GM23338 (cell line): ENCODE results near the gene NAPG. TPM values are rescaled to one million over a fixed set of nuclear protein-coding genes. Genes with fewer than 3 reads are reported as not detected.

Experiments
- ATAC-seq: fragments of 200-7000 bp; cut with Tn5 transposase; 3 replicates; pipeline ENCODE4 v1.9.1; 2020
- DNase-seq: peaks from one replicate; pipeline ENCODE4 v3.0.0-alpha.2; 2015; ENCODE audit warnings: low spot score
- H2AFZ ChIP-seq: fragments of 200-600 bp; sonication (generic); 2 replicates; pipeline ENCODE4 v1.8.0; 2016; ENCODE audit warnings: antibody characterized with exemption, mild to moderate bottlenecking, moderate library complexity
- H3F3A ChIP-seq: fragments of 200-600 bp; sonication (generic); replicated peaks from 2 replicates; pipeline ENCODE4 v1.8.0; 2017; ENCODE audit warnings: antibody characterized with exemption, mixed run types, low read depth
- H3K27ac ChIP-seq: fragments of 200-600 bp; sonication (generic); 2 replicates; pipeline ENCODE4 v1.6.1; 2016; ENCODE audit warnings: low read depth
- H3K27me3 ChIP-seq: fragments of 200-600 bp; sonication (generic); 2 replicates; pipeline ENCODE4 v1.8.0; 2016; ENCODE audit warnings: mild to moderate bottlenecking, mixed run types, moderate library complexity; ENCODE audit not compliant: insufficient read depth
- H3K36me3 ChIP-seq: fragments of 200-600 bp; sonication (generic); 2 replicates; pipeline ENCODE4 v1.8.0; 2016; ENCODE audit warnings: mild to moderate bottlenecking; ENCODE audit not compliant: insufficient read depth
- H3K4me1 ChIP-seq: fragments of 200-600 bp; sonication (generic); 2 replicates; pipeline ENCODE4 v1.8.0; 2016; ENCODE audit warnings: mild to moderate bottlenecking, moderate library complexity; ENCODE audit not compliant: insufficient read depth
- H3K4me2 ChIP-seq: fragments of 200-600 bp; sonication (generic); 2 replicates; pipeline ENCODE4 v1.7.1; 2017; ENCODE audit warnings: mixed run types
- H3K4me3 ChIP-seq: fragments of 200-600 bp; sonication (generic); 2 replicates; pipeline ENCODE4 v1.6.1; 2016; ENCODE audit warnings: mixed run types
- H3K79me2 ChIP-seq: fragments of 200-600 bp; sonication (generic); replicated peaks from 2 replicates; pipeline ENCODE4 v1.8.0; 2017; ENCODE audit warnings: mild to moderate bottlenecking; ENCODE audit not compliant: insufficient read depth
- H3K9me2 ChIP-seq: fragments of 200-600 bp; sonication (generic); 2 replicates; pipeline ENCODE4 v1.8.0; 2017; ENCODE audit not compliant: insufficient read depth
- H4K20me1 ChIP-seq: fragments of 200-600 bp; sonication (generic); replicated peaks from 2 replicates; pipeline ENCODE4 v1.8.0; 2017; ENCODE audit warnings: mild to moderate bottlenecking; ENCODE audit not compliant: insufficient read depth
- H3K27ac Mint-ChIP-seq: 2 replicates; pipeline ENCODE4 v1.8.0; 2020; ENCODE audit warnings: inconsistent platforms, mild to moderate bottlenecking, moderate library complexity, mixed read lengths
- H3K27me3 Mint-ChIP-seq: 3 replicates; pipeline ENCODE4 v1.8.0; 2022; ENCODE audit warnings: low read depth, mild to moderate bottlenecking, moderate library complexity, mixed read lengths, inconsistent platforms; ENCODE audit not compliant: insufficient read depth, poor library complexity
- H3K36me3 Mint-ChIP-seq: 3 replicates; pipeline ENCODE4 v1.8.0; 2021; ENCODE audit warnings: low read depth, mild to moderate bottlenecking, inconsistent platforms, moderate library complexity, mixed read lengths
- H3K4me1 Mint-ChIP-seq: 3 replicates; pipeline ENCODE4 v1.8.0; 2020; ENCODE audit warnings: mild to moderate bottlenecking, inconsistent platforms, mixed read lengths
- H3K4me3 Mint-ChIP-seq: 3 replicates; pipeline ENCODE4 v1.8.0; 2021; ENCODE audit warnings: moderate library complexity, mild to moderate bottlenecking, inconsistent platforms, mixed read lengths
- H3K9me3 Mint-ChIP-seq: 3 replicates; pipeline ENCODE4 v1.8.0; 2020; ENCODE audit warnings: moderate library complexity, mild to moderate bottlenecking, inconsistent platforms, mixed read lengths
- CREB1 ChIP-seq: fragments of 250-450 bp; sonication (Bioruptor Pico); IDR thresholded peaks from 2 replicates; pipeline ENCODE4 v1.5.0; 2020; ENCODE audit warnings: low read depth, mild to moderate bottlenecking, moderate library complexity
- EZH2 ChIP-seq: fragments of 200-600 bp; sonication (generic); IDR thresholded peaks from one replicate; pipeline ENCODE4 v1.8.0; 2017; ENCODE audit warnings: antibody characterized with exemption, mild to moderate bottlenecking, low read depth; ENCODE audit not compliant: unreplicated experiment
- EZH2phosphoT487 ChIP-seq: fragments of 200-600 bp; sonication (generic); IDR thresholded peaks from one replicate; pipeline ENCODE4 v1.8.1; 2018; ENCODE audit warnings: antibody characterized with exemption; ENCODE audit not compliant: unreplicated experiment
- JUNB ChIP-seq: IDR thresholded peaks from one replicate; pipeline ENCODE4 v1.6.1; 2016; ENCODE audit warnings: antibody characterized with exemption; ENCODE audit not compliant: unreplicated experiment
- NANOG ChIP-seq: IDR thresholded peaks from 2 replicates; pipeline ENCODE4 v1.6.1; 2016; ENCODE audit warnings: antibody characterized with exemption, borderline replicate concordance
- POLR2AphosphoS5 ChIP-seq: IDR thresholded peaks from 2 replicates; pipeline ENCODE4 v1.6.1; 2016; ENCODE audit warnings: antibody characterized with exemption, low read depth
- STAT1 ChIP-seq: IDR thresholded peaks from one replicate; pipeline ENCODE4 v1.6.1; 2016; ENCODE audit warnings: antibody characterized with exemption; ENCODE audit not compliant: unreplicated experiment
- ZNF114 ChIP-seq: fragments of 250-450 bp; sonication (Bioruptor Pico); IDR thresholded peaks from 2 replicates; pipeline ENCODE4 v1.5.0; 2020; ENCODE audit warnings: mild to moderate bottlenecking, moderate library complexity
- ZNF331 ChIP-seq: fragments of 250-450 bp; sonication (Bioruptor Pico); IDR thresholded peaks from 2 replicates; pipeline ENCODE4 v1.5.0; 2020; ENCODE audit warnings: low read depth, mild to moderate bottlenecking, moderate library complexity
- polyA plus RNA-seq: library from polyadenylated mRNA; unstranded; fragments of >200 nt; fragmentation: Nextera tagmentation; extraction: Ambion mirVana; gene quantifications from 2 replicates; pipeline ENCODE4 v1.2.1, GENCODE V29; 2016
- total RNA-seq: library from RNA; depleted of rRNA; stranded (reverse); fragments of >200 nt; shearing (Covaris generic); gene quantifications from 2 replicates; pipeline ENCODE4 v1.2.3, GENCODE V29; 2014
- TF ChIP-seq, protein P1 (sequence below): fragments of 250-450 bp; sonication (Bioruptor Pico); IDR thresholded peaks from 2 replicates; pipeline ENCODE4 v1.5.0; 2020; ENCODE audit warnings: mild to moderate bottlenecking, moderate library complexity
- TF ChIP-seq, protein P2 (sequence below): IDR thresholded peaks from one replicate; pipeline ENCODE4 v1.6.1; 2018; ENCODE audit warnings: antibody characterized with exemption; ENCODE audit not compliant: unreplicated experiment
- TF ChIP-seq, protein P3 (sequence below): IDR thresholded peaks from 2 replicates; pipeline ENCODE4 v1.6.1; 2016; ENCODE audit warnings: antibody characterized with exemption

The NAPG gene
- total and polyA plus RNA-seq, 2 experiments from 2014 or later = 26.8 to 40.1 TPM

DNA sequence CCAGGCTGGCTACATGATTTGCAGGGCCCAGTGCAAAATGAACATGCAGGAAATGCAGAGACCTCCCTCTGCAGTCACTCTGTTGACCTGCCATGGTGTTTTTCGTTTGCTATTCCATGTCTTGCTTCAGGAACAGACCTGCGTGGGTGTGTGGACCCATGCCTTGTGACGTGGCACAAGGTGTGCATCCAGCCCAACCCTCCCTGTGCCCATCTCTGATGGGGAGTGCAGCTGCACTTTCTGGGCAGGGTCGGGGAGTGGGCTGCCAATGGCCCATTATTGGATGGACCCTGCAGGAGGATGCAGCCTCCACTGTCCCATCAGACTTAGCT, 33.1 kb downstream of the NAPG start:
- Histone ChIP-seq H2AFZ (no peak overlapping the region), H3K36me3 (peaks cover 10% of the 10 kb centered on the region; the same call in 1 of the 2 replicates), H3F3A (no peaks in the 10 kb centered on the region), H3K79me2 (no peaks in the 10 kb centered on the region), H3K4me2 (no peak overlapping the region), H3K4me1 (no peaks in the 10 kb centered on the region), H3K27me3 (no peaks in the 10 kb centered on the region), H3K27ac (no peak overlapping the region), H3K9me2 (0 out of 2 replicates have a peak, but pooled peaks cover 2% of the 10 kb centered on the region), H4K20me1 (no peaks in the 10 kb centered on the region), H3K4me3 (no peak overlapping the region)
- H3K27me3 Mint-ChIP-seq = peaks cover 2% of the 10 kb centered on the region
- peaks cover 3% of the 10 kb centered on the region; the same call in 1 of the 3 replicates for H3K4me1 Mint-ChIP-seq
- H3K9me3 Mint-ChIP-seq = peaks cover 8% of the 10 kb centered on the region
- H3K27ac Mint-ChIP-seq = no peak overlapping the region
- TF ChIP-seq, protein P1, sequence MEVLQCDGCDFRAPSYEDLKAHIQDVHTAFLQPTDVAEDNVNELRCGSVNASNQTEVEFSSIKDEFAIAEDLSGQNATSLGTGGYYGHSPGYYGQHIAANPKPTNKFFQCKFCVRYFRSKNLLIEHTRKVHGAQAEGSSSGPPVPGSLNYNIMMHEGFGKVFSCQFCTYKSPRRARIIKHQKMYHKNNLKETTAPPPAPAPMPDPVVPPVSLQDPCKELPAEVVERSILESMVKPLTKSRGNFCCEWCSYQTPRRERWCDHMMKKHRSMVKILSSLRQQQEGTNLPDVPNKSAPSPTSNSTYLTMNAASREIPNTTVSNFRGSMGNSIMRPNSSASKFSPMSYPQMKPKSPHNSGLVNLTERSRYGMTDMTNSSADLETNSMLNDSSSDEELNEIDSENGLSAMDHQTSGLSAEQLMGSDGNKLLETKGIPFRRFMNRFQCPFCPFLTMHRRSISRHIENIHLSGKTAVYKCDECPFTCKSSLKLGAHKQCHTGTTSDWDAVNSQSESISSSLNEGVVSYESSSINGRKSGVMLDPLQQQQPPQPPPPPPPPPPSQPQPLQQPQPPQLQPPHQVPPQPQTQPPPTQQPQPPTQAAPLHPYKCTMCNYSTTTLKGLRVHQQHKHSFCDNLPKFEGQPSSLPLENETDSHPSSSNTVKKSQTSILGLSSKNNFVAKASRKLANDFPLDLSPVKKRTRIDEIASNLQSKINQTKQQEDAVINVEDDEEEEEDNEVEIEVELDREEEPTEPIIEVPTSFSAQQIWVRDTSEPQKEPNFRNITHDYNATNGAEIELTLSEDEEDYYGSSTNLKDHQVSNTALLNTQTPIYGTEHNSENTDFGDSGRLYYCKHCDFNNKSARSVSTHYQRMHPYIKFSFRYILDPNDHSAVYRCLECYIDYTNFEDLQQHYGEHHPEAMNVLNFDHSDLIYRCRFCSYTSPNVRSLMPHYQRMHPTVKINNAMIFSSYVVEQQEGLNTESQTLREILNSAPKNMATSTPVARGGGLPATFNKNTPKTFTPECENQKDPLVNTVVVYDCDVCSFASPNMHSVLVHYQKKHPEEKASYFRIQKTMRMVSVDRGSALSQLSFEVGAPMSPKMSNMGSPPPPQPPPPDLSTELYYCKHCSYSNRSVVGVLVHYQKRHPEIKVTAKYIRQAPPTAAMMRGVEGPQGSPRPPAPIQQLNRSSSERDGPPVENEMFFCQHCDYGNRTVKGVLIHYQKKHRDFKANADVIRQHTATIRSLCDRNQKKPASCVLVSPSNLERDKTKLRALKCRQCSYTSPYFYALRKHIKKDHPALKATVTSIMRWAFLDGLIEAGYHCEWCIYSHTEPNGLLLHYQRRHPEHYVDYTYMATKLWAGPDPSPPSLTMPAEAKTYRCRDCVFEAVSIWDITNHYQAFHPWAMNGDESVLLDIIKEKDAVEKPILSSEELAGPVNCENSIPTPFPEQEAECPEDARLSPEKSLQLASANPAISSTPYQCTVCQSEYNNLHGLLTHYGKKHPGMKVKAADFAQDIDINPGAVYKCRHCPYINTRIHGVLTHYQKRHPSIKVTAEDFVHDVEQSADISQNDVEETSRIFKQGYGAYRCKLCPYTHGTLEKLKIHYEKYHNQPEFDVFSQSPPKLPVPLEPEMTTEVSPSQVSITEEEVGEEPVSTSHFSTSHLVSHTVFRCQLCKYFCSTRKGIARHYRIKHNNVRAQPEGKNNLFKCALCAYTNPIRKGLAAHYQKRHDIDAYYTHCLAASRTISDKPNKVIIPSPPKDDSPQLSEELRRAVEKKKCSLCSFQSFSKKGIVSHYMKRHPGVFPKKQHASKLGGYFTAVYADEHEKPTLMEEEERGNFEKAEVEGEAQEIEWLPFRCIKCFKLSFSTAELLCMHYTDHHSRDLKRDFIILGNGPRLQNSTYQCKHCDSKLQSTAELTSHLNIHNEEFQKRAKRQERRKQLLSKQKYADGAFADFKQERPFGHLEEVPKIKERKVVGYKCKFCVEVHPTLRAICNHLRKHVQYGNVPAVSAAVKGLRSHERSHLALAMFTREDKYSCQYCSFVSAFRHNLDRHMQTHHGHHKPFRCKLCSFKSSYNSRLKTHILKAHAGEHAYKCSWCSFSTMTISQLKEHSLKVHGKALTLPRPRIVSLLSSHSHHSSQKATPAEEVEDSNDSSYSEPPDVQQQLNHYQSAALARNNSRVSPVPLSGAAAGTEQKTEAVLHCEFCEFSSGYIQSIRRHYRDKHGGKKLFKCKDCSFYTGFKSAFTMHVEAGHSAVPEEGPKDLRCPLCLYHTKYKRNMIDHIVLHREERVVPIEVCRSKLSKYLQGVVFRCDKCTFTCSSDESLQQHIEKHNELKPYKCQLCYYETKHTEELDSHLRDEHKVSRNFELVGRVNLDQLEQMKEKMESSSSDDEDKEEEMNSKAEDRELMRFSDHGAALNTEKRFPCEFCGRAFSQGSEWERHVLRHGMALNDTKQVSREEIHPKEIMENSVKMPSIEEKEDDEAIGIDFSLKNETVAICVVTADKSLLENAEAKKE = no peak
- TF ChIP-seq EZH2phosphoT487 (no peak), NANOG (no peak), EZH2 (no peak), CREB1 (CRISPR knock-in tag) (no peak), ZNF331 (no peak), POLR2AphosphoS5 (no peak), JUNB (no peak), STAT1 (no peak), ZNF114 (CRISPR knock-in tag) (no peak)
- TF ChIP-seq, protein P2, sequence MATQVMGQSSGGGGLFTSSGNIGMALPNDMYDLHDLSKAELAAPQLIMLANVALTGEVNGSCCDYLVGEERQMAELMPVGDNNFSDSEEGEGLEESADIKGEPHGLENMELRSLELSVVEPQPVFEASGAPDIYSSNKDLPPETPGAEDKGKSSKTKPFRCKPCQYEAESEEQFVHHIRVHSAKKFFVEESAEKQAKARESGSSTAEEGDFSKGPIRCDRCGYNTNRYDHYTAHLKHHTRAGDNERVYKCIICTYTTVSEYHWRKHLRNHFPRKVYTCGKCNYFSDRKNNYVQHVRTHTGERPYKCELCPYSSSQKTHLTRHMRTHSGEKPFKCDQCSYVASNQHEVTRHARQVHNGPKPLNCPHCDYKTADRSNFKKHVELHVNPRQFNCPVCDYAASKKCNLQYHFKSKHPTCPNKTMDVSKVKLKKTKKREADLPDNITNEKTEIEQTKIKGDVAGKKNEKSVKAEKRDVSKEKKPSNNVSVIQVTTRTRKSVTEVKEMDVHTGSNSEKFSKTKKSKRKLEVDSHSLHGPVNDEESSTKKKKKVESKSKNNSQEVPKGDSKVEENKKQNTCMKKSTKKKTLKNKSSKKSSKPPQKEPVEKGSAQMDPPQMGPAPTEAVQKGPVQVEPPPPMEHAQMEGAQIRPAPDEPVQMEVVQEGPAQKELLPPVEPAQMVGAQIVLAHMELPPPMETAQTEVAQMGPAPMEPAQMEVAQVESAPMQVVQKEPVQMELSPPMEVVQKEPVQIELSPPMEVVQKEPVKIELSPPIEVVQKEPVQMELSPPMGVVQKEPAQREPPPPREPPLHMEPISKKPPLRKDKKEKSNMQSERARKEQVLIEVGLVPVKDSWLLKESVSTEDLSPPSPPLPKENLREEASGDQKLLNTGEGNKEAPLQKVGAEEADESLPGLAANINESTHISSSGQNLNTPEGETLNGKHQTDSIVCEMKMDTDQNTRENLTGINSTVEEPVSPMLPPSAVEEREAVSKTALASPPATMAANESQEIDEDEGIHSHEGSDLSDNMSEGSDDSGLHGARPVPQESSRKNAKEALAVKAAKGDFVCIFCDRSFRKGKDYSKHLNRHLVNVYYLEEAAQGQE = no peak
- TF ChIP-seq, protein P3, sequence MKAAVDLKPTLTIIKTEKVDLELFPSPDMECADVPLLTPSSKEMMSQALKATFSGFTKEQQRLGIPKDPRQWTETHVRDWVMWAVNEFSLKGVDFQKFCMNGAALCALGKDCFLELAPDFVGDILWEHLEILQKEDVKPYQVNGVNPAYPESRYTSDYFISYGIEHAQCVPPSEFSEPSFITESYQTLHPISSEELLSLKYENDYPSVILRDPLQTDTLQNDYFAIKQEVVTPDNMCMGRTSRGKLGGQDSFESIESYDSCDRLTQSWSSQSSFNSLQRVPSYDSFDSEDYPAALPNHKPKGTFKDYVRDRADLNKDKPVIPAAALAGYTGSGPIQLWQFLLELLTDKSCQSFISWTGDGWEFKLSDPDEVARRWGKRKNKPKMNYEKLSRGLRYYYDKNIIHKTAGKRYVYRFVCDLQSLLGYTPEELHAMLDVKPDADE = no peak
- no peak overlapping the region for H3K4me3 Mint-ChIP-seq
- no peak for ATAC-seq
- DNase-seq = no peak
- peaks cover 45% of the 10 kb centered on the region for H3K36me3 Mint-ChIP-seq
